ENCODE data around the gene NEMP1. TPM values are rescaled to one million over a fixed set of nuclear protein-coding genes. Genes with fewer than 3 reads are reported as not detected.
"Not testable (repeated sequence)": the region's sequence is repeated elsewhere in the genome, so short reads cannot be mapped to it uniquely, and the experiment has no call there.

The NEMP1 gene
- total RNA-seq: 1 to 10 TPM; 4.9 to 5.8 TPM
- long read RNA-seq, partial matches to known transcripts: 1 of 2 reads
- long read RNA-seq, other reads (novel, unspliced or antisense): 1 of 2 reads

- DNase-seq (peak; percentile 91 to 99), ATAC-seq (peak; percentile 98)
- intact Hi-C loops (cut with DNase I, micrococcal nuclease): no loop called here
Measured at GRCh38 chr12:57078519-57079404, at the start of gene NEMP1. TSS of gene NEMP1 (minus strand) at chr12:57078791. CDS start at chr12:57078745, 46 bp downstream.

- intact Hi-C loops (cut with DNase I, micrococcal nuclease): no loop called here
- ATAC-seq: peak; percentile 71
- DNase-seq: peak; percentile 89 to 90
Measured at GRCh38 chr12:57127726-57128518, 49.3 kb upstream of the NEMP1 start, which contains the start of gene LRP1. TSS of gene LRP1 (plus strand) at chr12:57128483. CDS start at chr12:57128965, 482 bp downstream.

- ATAC-seq (peak; percentile 80), DNase-seq (peak; percentile 89)
- intact Hi-C loops (cut with DNase I, micrococcal nuclease): no loop called here
Measured at GRCh38 chr12:57127101-57127725, 48.6 kb upstream of the NEMP1 start.

- ATAC-seq (no peak), DNase-seq (no peak)
- intact Hi-C loops (cut with DNase I, micrococcal nuclease): no loop called here
Measured at GRCh38 chr12:57126561-57126960, 48.0 kb upstream of the NEMP1 start.

GRCh38 chr12:57126061-57126460, 47.5 kb upstream of the NEMP1 start:
- intact Hi-C loops (cut with DNase I, micrococcal nuclease): no loop called here
- ATAC-seq (no peak), DNase-seq (no peak)

- ATAC-seq: peak; percentile 14
- DNase-seq: peak; percentile 61 to 80
- intact Hi-C loops (cut with DNase I, micrococcal nuclease): loop anchor here in 1 of 2 donors (2.0 kb wide), 1 partner anchor 58 kb away; no protein-coding TSS in a partner anchor
Measured at GRCh38 chr12:57124261-57124877, 45.8 kb upstream of the NEMP1 start.

- intact Hi-C loops (cut with DNase I, micrococcal nuclease): loop anchor here in 1 of 2 donors (2.0 kb wide), 2 partner anchors 53 to 59 kb away; no protein-coding TSS in a partner anchor
Measured at GRCh38 chr12:57123813-57124212, 45.2 kb upstream of the NEMP1 start.

GRCh38 chr12:57120718-57121117, 42.1 kb upstream of the NEMP1 start:
- DNase-seq; intact Hi-C loops (cut with DNase I, micrococcal nuclease); ATAC-seq: not testable (repeated sequence)

More at GRCh38 chr12:57123813-57124212, 45.2 kb upstream of the NEMP1 start:
- ATAC-seq (no peak), DNase-seq (no peak)

- intact Hi-C loops (cut with DNase I, micrococcal nuclease): loop anchor here in 1 of 2 donors (10.0 kb wide), 1 partner anchor 55 kb away; no protein-coding TSS in a partner anchor
- ATAC-seq (no peak), DNase-seq (no peak)
Measured at GRCh38 chr12:57119294-57120085, 40.9 kb upstream of the NEMP1 start.

GRCh38 chr12:57118711-57119271, 40.2 kb upstream of the NEMP1 start:
- DNase-seq: no peak
- peak; percentile 52 for ATAC-seq
- intact Hi-C loops (cut with DNase I, micrococcal nuclease): loop anchor here in 1 of 2 donors (10.0 kb wide), 1 partner anchor 54 kb away; no protein-coding TSS in a partner anchor

- no peak for DNase-seq
- intact Hi-C loops (cut with DNase I, micrococcal nuclease): loop anchor here in 1 of 2 donors (10.0 kb wide), 1 partner anchor 52 kb away; no protein-coding TSS in a partner anchor
- ATAC-seq: no peak
Measured at GRCh38 chr12:57116580-57117281, 38.1 kb upstream of the NEMP1 start.

GRCh38 chr12:57112492-57113294, 34.1 kb upstream of the NEMP1 start:
- ATAC-seq (no peak), DNase-seq (peak in 1 of 2 donors; percentile 91)
- intact Hi-C loops (cut with DNase I, micrococcal nuclease): loop anchor here (2.0 to 10.0 kb wide), 3 partner anchors 44 to 100 kb away; no protein-coding TSS in a partner anchor

- intact Hi-C loops (cut with DNase I, micrococcal nuclease): loop anchor here (5.0 to 10.0 kb wide), 2 partner anchors 46 to 99 kb away; no protein-coding TSS in a partner anchor
- ATAC-seq (peak; percentile 79), DNase-seq (peak; percentile 90 to 92)
Measured at GRCh38 chr12:57111031-57111734, 32.6 kb upstream of the NEMP1 start, which contains the start of gene STAT6. TSS of gene STAT6 (minus strand) at chr12:57111362. CDS start at chr12:57108278, 3,084 bp downstream.
